Keratinocyte (primary cell): ENCODE results near the gene CHAF1B. TPM values are rescaled to one million over a fixed set of nuclear protein-coding genes. Genes with fewer than 3 reads are reported as not detected.

ENCODE experiments used
- DNase-seq: peaks from one replicate; pipeline ENCODE4 v3.0.0-alpha.2; 2011; ENCODE audit warnings: low read depth, missing footprints, low spot score
- FAIRE-seq: peaks from 2 replicates; lab custom pipeline; 2011; peaks lifted over from hg19 to GRCh38; lab: Jason Lieb, UNC
- H2AFZ ChIP-seq: 2 replicates; pipeline ENCODE4 v1.6.0; 2012; ENCODE audit warnings: low read length, control low read depth, inconsistent platforms; ENCODE audit not compliant: control insufficient read depth
- H3K27ac ChIP-seq: 2 replicates; pipeline ENCODE4 v1.5.1; 2011; ENCODE audit warnings: low read length; ENCODE audit not compliant: control insufficient read depth, insufficient read depth
- H3K27me3 ChIP-seq: 3 replicates; pipeline ENCODE4 v1.6.0; 2011; ENCODE audit warnings: low read length; ENCODE audit not compliant: control insufficient read depth, insufficient read depth; ENCODE audit errors: extremely low read depth
- H3K36me3 ChIP-seq, 2 experiments: 2 replicates in 1 of 2; 3 replicates in 1 of 2; pipeline ENCODE4 v1.5.1; 2011; ENCODE audit warnings: low read length in 2 of 2, mild to moderate bottlenecking in 1 of 2; ENCODE audit not compliant: control insufficient read depth in 2 of 2, insufficient read depth in 2 of 2; ENCODE audit errors: extremely low read depth in 1 of 2
- H3K4me1 ChIP-seq: 3 replicates; pipeline ENCODE4 v1.5.1; 2011; ENCODE audit warnings: low read length; ENCODE audit not compliant: control insufficient read depth, insufficient read depth; ENCODE audit errors: extremely low read depth
- H3K4me2 ChIP-seq: 3 replicates; pipeline ENCODE4 v1.6.0; 2011; ENCODE audit warnings: low read depth, low read length; ENCODE audit not compliant: control insufficient read depth, insufficient read depth; ENCODE audit errors: extremely low read depth
- H3K4me3 ChIP-seq, 3 experiments: fragments of 200-600 bp in 1 of 3; sonication (generic) in 1 of 3; 2 replicates in 2 of 3; 3 replicates in 1 of 3; pipeline ENCODE4 v1.5.1; 2011 to 2016; ENCODE audit warnings: low read length in 3 of 3, mild to moderate bottlenecking in 3 of 3, control low read depth in 2 of 3, inconsistent platforms in 1 of 3, low read depth in 1 of 3, mixed read lengths in 1 of 3, mixed run types in 1 of 3, moderate library complexity in 1 of 3; ENCODE audit not compliant: control insufficient read depth in 2 of 3, insufficient read depth in 2 of 3; ENCODE audit errors: extremely low read depth in 1 of 3
- H3K79me2 ChIP-seq: 2 replicates; pipeline ENCODE4 v1.6.0; 2012; ENCODE audit warnings: low read length; ENCODE audit not compliant: control insufficient read depth, insufficient read depth
- H3K9ac ChIP-seq: 3 replicates; pipeline ENCODE4 v1.6.0; 2011; ENCODE audit warnings: low read length; ENCODE audit not compliant: control insufficient read depth, insufficient read depth; ENCODE audit errors: extremely low read depth
- H3K9me1 ChIP-seq: 3 replicates; pipeline ENCODE4 v1.6.0; 2011; ENCODE audit warnings: low read length; ENCODE audit not compliant: control insufficient read depth, insufficient read depth; ENCODE audit errors: extremely low read depth
- H3K9me3 ChIP-seq: 2 replicates; pipeline ENCODE4 v1.5.1; 2012; ENCODE audit warnings: low read depth, low read length; ENCODE audit not compliant: control insufficient read depth
- H4K20me1 ChIP-seq: 3 replicates; pipeline ENCODE4 v1.6.0; 2011; ENCODE audit warnings: low read length; ENCODE audit not compliant: control insufficient read depth, insufficient read depth; ENCODE audit errors: extremely low read depth
- EZH2 ChIP-seq: IDR thresholded peaks from one replicate; pipeline ENCODE4 v1.6.1; 2012; ENCODE audit warnings: inconsistent platforms, mild to moderate bottlenecking, low read length, moderate library complexity
- dilution Hi-C: fragments of 300-500 bp; cut with MboI; formaldehyde crosslinking; loops from one replicate; pipeline ENCODE4 v1.7.0; 2020; ENCODE audit warnings: low sequenced_read_pairs; ENCODE audit not compliant: extremely low pct_ligation_motif_present
- polyA plus RNA-seq, 5 experiments: library from polyadenylated mRNA; depleted of rRNA in 3 of 5; stranded (reverse) in 3 of 5; stranded (forward) in 1 of 5; unstranded in 1 of 5; fragments of >200 nt; gene quantifications; 1 replicate in 1 of 5; 2 replicates in 3 of 5; 3 replicates in 1 of 5; pipeline versions ENCODE4 v1.2.1 to v1.2.3, GENCODE V29; 2011 to 2012; ENCODE audit warnings: missing spikeins in 2 of 5, low read depth in 1 of 5, low replicate concordance in 1 of 5
- TF ChIP-seq, protein P1 (sequence below), 3 experiments: IDR thresholded peaks in 1 of 3; conservative IDR thresholded peaks in 1 of 3; optimal IDR thresholded peaks in 1 of 3; 2 replicates in 2 of 3; 3 replicates in 1 of 3; pipeline versions ENCODE3 to v1.5.1; 2011; ENCODE audit warnings: low read length in 3 of 3, mild to moderate bottlenecking in 3 of 3, moderate library complexity in 2 of 3, control low read depth in 1 of 3, inconsistent platforms in 1 of 3; ENCODE audit not compliant: insufficient read depth in 2 of 3; ENCODE audit errors: extremely low read depth in 1 of 3

The CHAF1B gene
- polyA plus RNA-seq, 1 donor (not counting 4 experiments of a cell fraction or from before 2014, with no cell fraction given) = 6.8 TPM

DNA sequence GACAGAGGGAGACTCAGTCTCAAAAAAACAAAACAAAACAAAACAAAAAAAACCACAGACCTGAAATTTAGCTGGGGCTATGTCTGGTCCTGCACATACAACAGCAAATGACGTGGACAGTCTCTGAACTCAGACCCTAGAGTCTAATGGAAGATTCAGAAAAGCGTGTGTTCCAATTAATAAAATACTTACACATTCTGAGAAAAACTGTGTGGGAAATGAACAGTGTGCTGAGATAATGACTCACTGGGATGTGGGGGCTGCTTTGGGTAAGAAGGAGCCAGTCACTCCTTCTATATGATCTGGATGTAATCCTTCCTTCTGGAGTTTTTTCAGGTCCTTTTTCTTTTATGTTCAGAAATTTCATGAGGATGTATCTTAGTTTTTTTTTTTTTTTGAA, 65.3 kb downstream of the CHAF1B start:
- no peak overlapping the region for H3K9ac ChIP-seq
- H3K4me1 ChIP-seq = no peaks in the 10 kb centered on the region
- no peaks in the 10 kb centered on the region for H3K27me3 ChIP-seq
- H3K27ac ChIP-seq = no peak overlapping the region
- H3K4me3 ChIP-seq = no peak overlapping the region
- FAIRE-seq = no peak
- H3K4me2 ChIP-seq = no peak overlapping the region
- H3K36me3 ChIP-seq = no peaks in the 10 kb centered on the region
- dilution Hi-C loops = no loop called here
- no peak overlapping the region for H2AFZ ChIP-seq
- H3K79me2 ChIP-seq = no peaks in the 10 kb centered on the region
- no peaks in the 10 kb centered on the region for H4K20me1 ChIP-seq
- TF ChIP-seq, protein P1, sequence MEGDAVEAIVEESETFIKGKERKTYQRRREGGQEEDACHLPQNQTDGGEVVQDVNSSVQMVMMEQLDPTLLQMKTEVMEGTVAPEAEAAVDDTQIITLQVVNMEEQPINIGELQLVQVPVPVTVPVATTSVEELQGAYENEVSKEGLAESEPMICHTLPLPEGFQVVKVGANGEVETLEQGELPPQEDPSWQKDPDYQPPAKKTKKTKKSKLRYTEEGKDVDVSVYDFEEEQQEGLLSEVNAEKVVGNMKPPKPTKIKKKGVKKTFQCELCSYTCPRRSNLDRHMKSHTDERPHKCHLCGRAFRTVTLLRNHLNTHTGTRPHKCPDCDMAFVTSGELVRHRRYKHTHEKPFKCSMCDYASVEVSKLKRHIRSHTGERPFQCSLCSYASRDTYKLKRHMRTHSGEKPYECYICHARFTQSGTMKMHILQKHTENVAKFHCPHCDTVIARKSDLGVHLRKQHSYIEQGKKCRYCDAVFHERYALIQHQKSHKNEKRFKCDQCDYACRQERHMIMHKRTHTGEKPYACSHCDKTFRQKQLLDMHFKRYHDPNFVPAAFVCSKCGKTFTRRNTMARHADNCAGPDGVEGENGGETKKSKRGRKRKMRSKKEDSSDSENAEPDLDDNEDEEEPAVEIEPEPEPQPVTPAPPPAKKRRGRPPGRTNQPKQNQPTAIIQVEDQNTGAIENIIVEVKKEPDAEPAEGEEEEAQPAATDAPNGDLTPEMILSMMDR (optimal IDR thresholded peaks at IDR 0.05 in 1 of 3, IDR thresholded peaks at IDR 0.05 in 1 of 3, conservative IDR thresholded peaks at IDR 0.05 in 1 of 3; ENCODE audit: extremely low read depth in 1 of 3, insufficient read depth in 2 of 3, low read length in 3 of 3) = no peak
- TF ChIP-seq EZH2 = no peak
- H3K9me3 ChIP-seq = no peaks in the 10 kb centered on the region
- no peak for DNase-seq
- H3K9me1 ChIP-seq = no peaks in the 10 kb centered on the region

DNA sequence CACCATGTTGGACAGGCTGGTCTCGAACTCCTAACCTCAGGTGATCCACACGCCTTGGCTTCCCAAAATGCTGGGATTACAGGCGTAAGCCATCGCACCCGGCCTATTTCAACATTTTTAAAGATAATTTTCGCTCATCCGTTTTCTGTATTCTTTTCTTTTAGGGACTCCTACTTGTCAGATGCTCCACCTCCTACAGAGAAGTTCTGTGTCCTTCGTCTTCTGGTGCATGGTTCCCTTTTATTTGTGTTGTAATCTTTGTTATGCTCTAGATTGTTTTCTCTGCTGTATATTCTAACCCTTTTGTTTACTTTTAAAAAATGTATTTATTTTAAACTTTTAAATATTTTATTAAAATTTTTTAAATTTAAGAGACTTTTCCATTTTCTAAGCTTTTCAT, 66.3 kb downstream of the CHAF1B start:
- Histone ChIP-seq H3K4me3 (no peak overlapping the region), H3K4me1 (no peaks in the 10 kb centered on the region), H3K36me3 (no peaks in the 10 kb centered on the region), H3K9me1 (no peaks in the 10 kb centered on the region), H3K79me2 (no peaks in the 10 kb centered on the region), H3K27ac (no peak overlapping the region), H4K20me1 (no peaks in the 10 kb centered on the region), H3K9me3 (no peaks in the 10 kb centered on the region), H2AFZ (no peak overlapping the region), H3K4me2 (no peak overlapping the region), H3K9ac (no peak overlapping the region), H3K27me3 (no peaks in the 10 kb centered on the region)
- dilution Hi-C loops = no loop called here
- TF ChIP-seq EZH2 = no peak
- TF ChIP-seq, protein P1 (optimal IDR thresholded peaks at IDR 0.05 in 1 of 3, IDR thresholded peaks at IDR 0.05 in 1 of 3, conservative IDR thresholded peaks at IDR 0.05 in 1 of 3; ENCODE audit: extremely low read depth in 1 of 3, insufficient read depth in 2 of 3, low read length in 3 of 3) = no peak
- FAIRE-seq (no peak), DNase-seq (no peak)
